IMR-90 (cell line): Measurements from ENCODE around the gene NUP210. TPM values are rescaled to one million over a fixed set of nuclear protein-coding genes. Genes with fewer than 3 reads are reported as not detected.

Experiments used
- ATAC-seq: fragments of 200-7000 bp; cut with Tn5 transposase; 2 replicates; pipeline ENCODE4 v1.9.1; 2020; ENCODE audit warnings: low read depth, mild to moderate bottlenecking, moderate library complexity
- BruUV-seq: library from RNA; stranded (reverse); fragments of 400-500 nt; replicated peaks from 2 replicates; lab custom pipeline; 2021; lab: Mats Ljungman, UMichigan
- CTCF ChIA-PET: fragments of 300-600 bp; formaldehyde crosslinking; extraction: SDS; loops from one replicate; lab custom pipeline; 2021; ENCODE audit warnings: antibody characterized with exemption; lab: Yijun Ruan, JAX
- POLR2A ChIA-PET: fragments of 300-600 bp; sonication (Branson Sonifier 250); formaldehyde crosslinking; loops from one replicate; lab custom pipeline; 2022; ENCODE audit warnings: antibody characterized with exemption; ENCODE audit not compliant: unreplicated experiment; lab: Charles Lee
- DNase-seq: peaks from one replicate; pipeline ENCODE4 v3.0.0; 2013
- H2AFZ ChIP-seq: replicated peaks from 2 replicates; pipeline ENCODE3; 2013; ENCODE audit warnings: low read length, mild to moderate bottlenecking; ENCODE audit not compliant: poor library complexity
- H2AK5ac ChIP-seq: 2 replicates; pipeline ENCODE4 v1.6.1; 2013; ENCODE audit warnings: low read depth, low read length, inconsistent platforms
- H2AK9ac ChIP-seq: replicated peaks from 2 replicates; pipeline ENCODE3; 2013; ENCODE audit warnings: mild to moderate bottlenecking, low read depth, low read length, moderate library complexity; ENCODE audit not compliant: poor library complexity
- H2BK120ac ChIP-seq: 2 replicates; pipeline ENCODE4 v1.6.1; 2013; ENCODE audit warnings: low read depth, low read length, inconsistent platforms
- H2BK15ac ChIP-seq: 3 replicates; pipeline ENCODE4 v1.6.1; 2013; ENCODE audit warnings: low read depth, low read length, inconsistent platforms
- H2BK20ac ChIP-seq: 2 replicates; pipeline ENCODE4 v1.6.1; 2013; ENCODE audit warnings: low read depth, mild to moderate bottlenecking, inconsistent platforms, low read length, moderate library complexity
- H2BK5ac ChIP-seq: 2 replicates; pipeline ENCODE4 v1.6.1; 2013; ENCODE audit warnings: mild to moderate bottlenecking, low read depth, low read length, inconsistent platforms; ENCODE audit not compliant: poor library complexity, severe bottlenecking
- H3K14ac ChIP-seq: replicated peaks from 2 replicates; pipeline ENCODE4 v1.6.1; 2013; ENCODE audit warnings: low read depth, low read length, inconsistent platforms
- H3K18ac ChIP-seq: 2 replicates; pipeline ENCODE4 v1.6.1; 2013; ENCODE audit warnings: low read depth, low read length, control low read depth
- H3K23ac ChIP-seq: 2 replicates; pipeline ENCODE4 v1.6.1; 2013; ENCODE audit warnings: low read depth, low read length, inconsistent platforms
- H3K27ac ChIP-seq: 2 replicates; pipeline ENCODE4 v1.5.1; 2013; ENCODE audit warnings: mild to moderate bottlenecking, control low read depth, low read length; ENCODE audit not compliant: insufficient read depth
- H3K27me3 ChIP-seq: 2 replicates; pipeline ENCODE4 v1.6.1; 2013; ENCODE audit warnings: low read length; ENCODE audit not compliant: control insufficient read depth, insufficient read depth
- H3K36me3 ChIP-seq: 2 replicates; pipeline ENCODE4 v1.6.1; 2013; ENCODE audit warnings: low read length, mixed read lengths; ENCODE audit not compliant: control insufficient read depth, insufficient read depth
- H3K4ac ChIP-seq: 2 replicates; pipeline ENCODE4 v1.6.1; 2013; ENCODE audit warnings: low read depth, low read length, inconsistent platforms
- H3K4me1 ChIP-seq: 2 replicates; pipeline ENCODE4 v1.6.1; 2013; ENCODE audit warnings: low read length, mixed read lengths; ENCODE audit not compliant: control insufficient read depth, insufficient read depth
- H3K4me2 ChIP-seq: 2 replicates; pipeline ENCODE4 v1.6.1; 2013; ENCODE audit warnings: low read depth, mild to moderate bottlenecking, control low read depth, low read length, moderate library complexity
- H3K4me3 ChIP-seq: 2 replicates; pipeline ENCODE4 v1.5.1; 2013; ENCODE audit warnings: low read depth, mild to moderate bottlenecking, control low read depth, low read length, moderate library complexity; ENCODE audit not compliant: insufficient read depth
- H3K56ac ChIP-seq: 2 replicates; pipeline ENCODE4 v1.6.1; 2013; ENCODE audit warnings: low read length, inconsistent platforms; ENCODE audit not compliant: insufficient read depth; ENCODE audit errors: extremely low read depth
- H3K79me1 ChIP-seq, 2 experiments: 2 replicates each; pipeline ENCODE4 v1.6.1; 2013; ENCODE audit warnings: low read length in 2 of 2, inconsistent platforms in 1 of 2, low read depth in 1 of 2
- H3K9ac ChIP-seq: 2 replicates; pipeline ENCODE4 v1.6.1; 2013; ENCODE audit warnings: low read depth, low read length, control low read depth
- H3K9me1 ChIP-seq: 2 replicates; pipeline ENCODE4 v1.6.1; 2013; ENCODE audit warnings: low read length, inconsistent platforms; ENCODE audit not compliant: insufficient read depth
- H3K9me3 ChIP-seq: 2 replicates; pipeline ENCODE4 v1.6.1; 2013; ENCODE audit warnings: low read length; ENCODE audit not compliant: control insufficient read depth, insufficient read depth
- H4K20me1 ChIP-seq: 2 replicates; pipeline ENCODE4 v1.6.1; 2013; ENCODE audit warnings: low read length, inconsistent platforms; ENCODE audit not compliant: insufficient read depth
- H4K5ac ChIP-seq: 2 replicates; pipeline ENCODE4 v1.6.1; 2013; ENCODE audit warnings: mild to moderate bottlenecking, low read depth, low read length, control low read depth
- H4K8ac ChIP-seq, 2 experiments: 2 replicates each; pipeline ENCODE4 v1.6.1; 2013; ENCODE audit warnings: low read depth in 2 of 2, low read length in 2 of 2, control low read depth in 1 of 2, inconsistent platforms in 1 of 2
- H4K91ac ChIP-seq: 2 replicates; pipeline ENCODE4 v1.6.1; 2013; ENCODE audit warnings: low read depth, low read length, inconsistent platforms; ENCODE audit not compliant: insufficient read depth
- BHLHE40 ChIP-seq: fragments of 150-350 bp; IDR thresholded peaks from 2 replicates; pipeline ENCODE4 v1.6.1; 2016; ENCODE audit warnings: mild to moderate bottlenecking, low read depth, low read length
- CEBPB ChIP-seq: IDR thresholded peaks from 2 replicates; pipeline ENCODE4 v1.6.1; 2012; ENCODE audit warnings: low read depth, low read length, improper control_type of control experiment
- CHD1 ChIP-seq: IDR thresholded peaks from 2 replicates; pipeline ENCODE4 v1.6.1; 2012; ENCODE audit warnings: low read depth, low read length, improper control_type of control experiment
- ELK1 ChIP-seq: fragments of 150-350 bp; IDR thresholded peaks from 2 replicates; pipeline ENCODE4 v1.6.1; 2016; ENCODE audit warnings: low read depth, mild to moderate bottlenecking, low read length, moderate library complexity, borderline replicate concordance
- FOS ChIP-seq: fragments of 150-350 bp; IDR thresholded peaks from 2 replicates; pipeline ENCODE4 v1.6.1; 2016; ENCODE audit warnings: low read depth, low read length
- MAZ ChIP-seq: IDR thresholded peaks from 2 replicates; pipeline ENCODE4 v1.6.1; 2012; ENCODE audit warnings: low read depth, mild to moderate bottlenecking, low read length, improper control_type of control experiment, moderate library complexity, borderline replicate concordance
- MXI1 ChIP-seq: IDR thresholded peaks from 2 replicates; pipeline ENCODE4 v1.6.1; 2012; ENCODE audit warnings: low read depth, mild to moderate bottlenecking, low read length, moderate library complexity, borderline replicate concordance
- NFE2L2 ChIP-seq: fragments of 150-350 bp; IDR thresholded peaks from 2 replicates; pipeline ENCODE4 v1.6.1; 2016; ENCODE audit warnings: low read depth, mild to moderate bottlenecking, low read length
- POLR2A ChIP-seq: IDR thresholded peaks from 2 replicates; pipeline ENCODE4 v1.6.1; 2012; ENCODE audit warnings: mild to moderate bottlenecking, low read depth, low read length
- RAD21 ChIP-seq: IDR thresholded peaks from 2 replicates; pipeline ENCODE4 v1.6.1; 2012; ENCODE audit warnings: low read length, improper control_type of control experiment
- RCOR1 ChIP-seq: IDR thresholded peaks from 2 replicates; pipeline ENCODE4 v1.6.1; 2012; ENCODE audit warnings: mild to moderate bottlenecking, low read length, improper control_type of control experiment; ENCODE audit not compliant: insufficient replicate concordance
- RFX5 ChIP-seq: IDR thresholded peaks from 2 replicates; pipeline ENCODE4 v1.8.0; 2012; ENCODE audit warnings: low read depth, mild to moderate bottlenecking, low read length, moderate library complexity
- SMC3 ChIP-seq: fragments of 150-350 bp; IDR thresholded peaks from 2 replicates; pipeline ENCODE4 v1.6.1; 2016; ENCODE audit warnings: low read depth, mild to moderate bottlenecking, antibody characterized with exemption, low read length, moderate library complexity
- WGBS, 2 experiments: methylation state at CpG; one replicate each; pipeline versions ENCODE4 v1.1.5 to v1.1.7; 2013; ENCODE audit warnings: missing lambda C conversion rate in 2 of 2; ENCODE audit not compliant: insufficient read length in 1 of 2; ENCODE audit errors: extremely low coverage in 2 of 2; 5-methylcytosine and 5-hydroxymethylcytosine counted together
- dilution Hi-C: fragments of 300-500 bp; cut with HindIII; formaldehyde crosslinking; loops from one replicate; pipeline ENCODE4 v1.14.3; 2018; ENCODE audit warnings: low sequenced_read_pairs; ENCODE audit not compliant: unreplicated experiment
- in situ Hi-C: fragments of 300-500 bp; cut with MboI; formaldehyde crosslinking; loops from 3 replicates; pipeline ENCODE4 v1.14.3; 2019; ENCODE audit warnings: low sequenced_read_pairs, inconsistent platforms, mixed read lengths
- intact Hi-C: fragments of 100-400 bp; cut with micrococcal nuclease; formaldehyde crosslinking; loops from 2 replicates; pipeline ENCODE4 v1.10.0; 2022
- polyA plus RNA-seq, 3 experiments: library from polyadenylated mRNA; depleted of rRNA; stranded (reverse); fragments of >200 nt; gene quantifications; 2 replicates each; pipeline ENCODE4 v1.2.3, GENCODE V29; 2012; ENCODE audit warnings: low replicate concordance in 1 of 3
- total RNA-seq: library from RNA; depleted of rRNA; stranded (reverse); fragments of >200 nt; gene quantifications from 2 replicates; pipeline ENCODE4 v1.2.3, GENCODE V29; 2012
- TF ChIP-seq, protein P1 (sequence below): conservative IDR thresholded peaks from 2 replicates; pipeline ENCODE4 v1.5.1; 2012; ENCODE audit warnings: mild to moderate bottlenecking, low read depth, low read length, improper control_type of control experiment

The NUP210 gene
- total and polyA plus RNA-seq, 2 of the 4 experiments (the other 2 are of a cell fraction) = under 0.01 to 0.03 TPM

- dilution Hi-C loops (no loop called here), intact Hi-C loops (no loop called here), in situ Hi-C loops (no loop called here)
- Histone ChIP-seq H3K56ac (no peak overlapping the region), H3K36me3 (no peaks in the 10 kb centered on the region), H3K79me1 (no peaks in the 10 kb centered on the region), H3K4me3 (no peak overlapping the region), H3K18ac (no peak overlapping the region), H2AK5ac (no peak overlapping the region), H3K27me3 (peaks cover 37% of the 10 kb centered on the region), H2AFZ (no peak overlapping the region), H2AK9ac (no peak overlapping the region), H3K9me1 (no peaks in the 10 kb centered on the region), H4K8ac (no peak overlapping the region), H3K27ac (no peak overlapping the region), H2BK120ac (no peak overlapping the region), H3K9ac (no peak overlapping the region), H3K14ac (no peak overlapping the region), H2BK15ac (no peak overlapping the region), H3K9me3 (no peaks in the 10 kb centered on the region), H3K4me1 (no peaks in the 10 kb centered on the region), H4K5ac (no peak overlapping the region), H4K91ac (no peak overlapping the region), H3K4ac (no peak overlapping the region), H3K23ac (no peak overlapping the region), H2BK20ac (no peak overlapping the region), H2BK5ac (no peak overlapping the region), H3K4me2 (no peak overlapping the region), H4K20me1 (no peaks in the 10 kb centered on the region)
- no peak for ATAC-seq
- WGBS, 2 experiments = 57% methylated on average over 6 of the region's 18 CpGs; no CpG with 5 or more reads in 1 of the 2 experiments
- POLR2A ChIA-PET = no interaction called here
- no peak for DNase-seq
- CTCF ChIA-PET = no interaction called here
- no TSS peak for BruUV-seq
- TF ChIP-seq CEBPB = no peak
- no peak for TF ChIP-seq CHD1
- no peak for TF ChIP-seq RAD21
- no peak for TF ChIP-seq MAZ
- no peak for TF ChIP-seq RFX5
- TF ChIP-seq FOS = no peak
- no peak for TF ChIP-seq SMC3
- TF ChIP-seq POLR2A = no peak
- TF ChIP-seq ELK1 = no peak
- TF ChIP-seq BHLHE40 = no peak
- TF ChIP-seq, protein P1, sequence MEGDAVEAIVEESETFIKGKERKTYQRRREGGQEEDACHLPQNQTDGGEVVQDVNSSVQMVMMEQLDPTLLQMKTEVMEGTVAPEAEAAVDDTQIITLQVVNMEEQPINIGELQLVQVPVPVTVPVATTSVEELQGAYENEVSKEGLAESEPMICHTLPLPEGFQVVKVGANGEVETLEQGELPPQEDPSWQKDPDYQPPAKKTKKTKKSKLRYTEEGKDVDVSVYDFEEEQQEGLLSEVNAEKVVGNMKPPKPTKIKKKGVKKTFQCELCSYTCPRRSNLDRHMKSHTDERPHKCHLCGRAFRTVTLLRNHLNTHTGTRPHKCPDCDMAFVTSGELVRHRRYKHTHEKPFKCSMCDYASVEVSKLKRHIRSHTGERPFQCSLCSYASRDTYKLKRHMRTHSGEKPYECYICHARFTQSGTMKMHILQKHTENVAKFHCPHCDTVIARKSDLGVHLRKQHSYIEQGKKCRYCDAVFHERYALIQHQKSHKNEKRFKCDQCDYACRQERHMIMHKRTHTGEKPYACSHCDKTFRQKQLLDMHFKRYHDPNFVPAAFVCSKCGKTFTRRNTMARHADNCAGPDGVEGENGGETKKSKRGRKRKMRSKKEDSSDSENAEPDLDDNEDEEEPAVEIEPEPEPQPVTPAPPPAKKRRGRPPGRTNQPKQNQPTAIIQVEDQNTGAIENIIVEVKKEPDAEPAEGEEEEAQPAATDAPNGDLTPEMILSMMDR = no peak
- TF ChIP-seq NFE2L2 = no peak
- TF ChIP-seq RCOR1 = no peak
- TF ChIP-seq MXI1 = no peak
Observed at GRCh38 chr3:13294442-13295351, 125.4 kb downstream of the NUP210 start.
